AG04449 (cell line): ENCODE measurements around the gene PHF11.
A peak's percentile ranks its signal among the peaks of the same experiment; 100 is the strongest.

Experiments
- CTCF ChIA-PET: fragments of 350-600 bp; formaldehyde crosslinking; extraction: SDS; loops from one replicate; lab custom pipeline; 2021; ENCODE audit warnings: antibody characterized with exemption; lab: Yijun Ruan, JAX
- POLR2A ChIA-PET: fragments of 400-600, 350-600 bp; formaldehyde crosslinking; extraction: SDS; loops from one replicate; lab custom pipeline; 2020; ENCODE audit warnings: antibody characterized with exemption, inconsistent platforms; lab: Yijun Ruan, JAX
- DNase-seq: peaks from one replicate; pipeline ENCODE4 v3.0.0-alpha.2; 2010; ENCODE audit warnings: low read depth, low spot score
- H3K4me3 ChIP-seq: 2 replicates; pipeline ENCODE4 v1.5.1; 2011; ENCODE audit warnings: low read depth, mild to moderate bottlenecking, control low read depth, low read length
- TF ChIP-seq, protein P1 (sequence below): IDR thresholded peaks from one replicate; pipeline ENCODE4 v1.5.1; 2011; ENCODE audit warnings: mild to moderate bottlenecking, moderate library complexity, low read length, control low read depth, inconsistent platforms; ENCODE audit not compliant: insufficient read depth; ENCODE audit errors: missing control alignments

Gene PHF11

DNA sequence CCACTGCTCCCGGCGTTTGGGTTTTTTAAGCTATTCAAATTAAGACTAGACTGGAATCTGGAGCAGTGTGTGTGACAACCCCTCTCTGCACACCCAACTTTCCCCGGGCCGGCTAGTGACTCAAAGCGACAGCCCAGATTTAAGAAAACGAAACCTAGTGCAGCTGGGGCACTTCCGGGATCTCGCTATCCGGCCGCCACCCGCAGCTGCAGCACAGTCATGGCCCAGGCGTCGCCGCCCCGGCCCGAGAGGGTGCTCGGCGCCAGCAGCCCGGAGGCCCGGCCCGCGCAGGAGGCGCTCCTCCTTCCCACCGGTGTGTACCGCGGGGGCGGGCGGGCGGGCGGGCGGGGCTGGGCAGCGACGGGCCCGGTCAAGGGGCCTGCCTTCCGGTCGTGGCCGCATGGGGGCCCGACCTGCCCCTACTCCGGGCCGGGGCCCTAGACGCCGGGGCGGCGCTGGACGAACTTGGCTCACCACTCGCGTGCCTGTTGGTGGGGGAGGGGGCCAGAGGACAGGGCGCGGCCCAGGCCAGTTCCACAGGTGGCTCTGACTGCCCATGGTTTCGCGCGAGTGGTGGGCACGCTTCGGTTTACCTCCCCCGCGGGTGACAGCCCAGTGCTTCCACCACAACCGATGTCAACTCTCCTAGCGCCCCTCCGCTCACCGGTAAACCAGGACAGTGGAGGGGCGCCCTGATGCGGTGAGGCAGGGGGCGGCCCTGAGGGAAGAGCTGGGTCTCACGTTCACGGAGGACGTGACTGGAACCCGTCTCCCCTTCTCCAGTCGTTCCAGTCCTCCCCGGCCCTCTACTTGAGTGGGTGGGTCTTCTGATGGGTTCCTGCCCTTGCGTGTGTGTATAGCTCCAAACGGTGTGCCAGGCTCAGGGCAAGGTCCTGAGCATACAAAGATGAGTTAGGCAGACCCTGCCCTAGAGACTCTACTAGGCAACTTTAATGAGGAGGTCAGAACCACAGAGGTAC, at the start of gene PHF11:
TSS of gene PHF11 (plus strand) at position 171 of the 980 bp plus-strand sequence. CDS start at position 220, 49 bp downstream.
- H3K4me3 ChIP-seq: peak within 1 kb of the TSS; percentile 62
- POLR2A ChIA-PET: interaction anchor here (0.6 to 1.0 kb wide), 2 partner anchors 16 to 52 kb away, joined by 3 to 5 read pairs; partner anchors contain the start of genes CAB39L and SETDB2
- TF ChIP-seq, protein P1, sequence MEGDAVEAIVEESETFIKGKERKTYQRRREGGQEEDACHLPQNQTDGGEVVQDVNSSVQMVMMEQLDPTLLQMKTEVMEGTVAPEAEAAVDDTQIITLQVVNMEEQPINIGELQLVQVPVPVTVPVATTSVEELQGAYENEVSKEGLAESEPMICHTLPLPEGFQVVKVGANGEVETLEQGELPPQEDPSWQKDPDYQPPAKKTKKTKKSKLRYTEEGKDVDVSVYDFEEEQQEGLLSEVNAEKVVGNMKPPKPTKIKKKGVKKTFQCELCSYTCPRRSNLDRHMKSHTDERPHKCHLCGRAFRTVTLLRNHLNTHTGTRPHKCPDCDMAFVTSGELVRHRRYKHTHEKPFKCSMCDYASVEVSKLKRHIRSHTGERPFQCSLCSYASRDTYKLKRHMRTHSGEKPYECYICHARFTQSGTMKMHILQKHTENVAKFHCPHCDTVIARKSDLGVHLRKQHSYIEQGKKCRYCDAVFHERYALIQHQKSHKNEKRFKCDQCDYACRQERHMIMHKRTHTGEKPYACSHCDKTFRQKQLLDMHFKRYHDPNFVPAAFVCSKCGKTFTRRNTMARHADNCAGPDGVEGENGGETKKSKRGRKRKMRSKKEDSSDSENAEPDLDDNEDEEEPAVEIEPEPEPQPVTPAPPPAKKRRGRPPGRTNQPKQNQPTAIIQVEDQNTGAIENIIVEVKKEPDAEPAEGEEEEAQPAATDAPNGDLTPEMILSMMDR: no peak
- CTCF ChIA-PET: interaction anchor here (0.6 to 0.8 kb wide), 3 partner anchors 18 to 110 kb away, joined by 3 read pairs; partner anchors contain the start of genes CAB39L and SETDB2
- DNase-seq: no peak

- TF ChIP-seq, protein P1: no peak
- no peak overlapping the region for H3K4me3 ChIP-seq
- CTCF ChIA-PET: interaction anchor here (0.6 to 7.0 kb wide), 7 partner anchors 9 to 206 kb away, joined by 3 to 46 read pairs (median 4); no protein-coding TSS in a partner anchor
- POLR2A ChIA-PET: no interaction called here
- no peak for DNase-seq
These were observed 49.3 kb upstream of the PHF11 start for GRCh38 chr13:49446473-49446872.

- no peak overlapping the region for H3K4me3 ChIP-seq
- POLR2A ChIA-PET: no interaction called here
- DNase-seq: no peak
- TF ChIP-seq, protein P1: no peak
- CTCF ChIA-PET: no interaction called here
These were observed 47.0 kb upstream of the PHF11 start for GRCh38 chr13:49448753-49449152.

- POLR2A ChIA-PET: no interaction called here
- H3K4me3 ChIP-seq: no peak overlapping the region
- CTCF ChIA-PET: no interaction called here
- TF ChIP-seq, protein P1: no peak
- DNase-seq: no peak
These were observed 45.5 kb upstream of the PHF11 start for GRCh38 chr13:49450105-49450819.

- H3K4me3 ChIP-seq: no peak overlapping the region
- TF ChIP-seq, protein P1: no peak
- DNase-seq: no peak
- CTCF ChIA-PET: interaction anchor here (0.8 to 1.4 kb wide), 2 partner anchors 8 to 16 kb away, joined by 3 to 10 read pairs; partner anchors contain the start of genes CAB39L and SETDB2
- POLR2A ChIA-PET: interaction anchor here (1.0 kb wide), 1 partner anchor 9 kb away, joined by 3 read pairs; the partner anchor contains the start of genes CAB39L and SETDB2
These were observed 42.9 kb upstream of the PHF11 start for GRCh38 chr13:49452725-49453457.
